ENCODE data around the gene BRAT1.

DNA sequence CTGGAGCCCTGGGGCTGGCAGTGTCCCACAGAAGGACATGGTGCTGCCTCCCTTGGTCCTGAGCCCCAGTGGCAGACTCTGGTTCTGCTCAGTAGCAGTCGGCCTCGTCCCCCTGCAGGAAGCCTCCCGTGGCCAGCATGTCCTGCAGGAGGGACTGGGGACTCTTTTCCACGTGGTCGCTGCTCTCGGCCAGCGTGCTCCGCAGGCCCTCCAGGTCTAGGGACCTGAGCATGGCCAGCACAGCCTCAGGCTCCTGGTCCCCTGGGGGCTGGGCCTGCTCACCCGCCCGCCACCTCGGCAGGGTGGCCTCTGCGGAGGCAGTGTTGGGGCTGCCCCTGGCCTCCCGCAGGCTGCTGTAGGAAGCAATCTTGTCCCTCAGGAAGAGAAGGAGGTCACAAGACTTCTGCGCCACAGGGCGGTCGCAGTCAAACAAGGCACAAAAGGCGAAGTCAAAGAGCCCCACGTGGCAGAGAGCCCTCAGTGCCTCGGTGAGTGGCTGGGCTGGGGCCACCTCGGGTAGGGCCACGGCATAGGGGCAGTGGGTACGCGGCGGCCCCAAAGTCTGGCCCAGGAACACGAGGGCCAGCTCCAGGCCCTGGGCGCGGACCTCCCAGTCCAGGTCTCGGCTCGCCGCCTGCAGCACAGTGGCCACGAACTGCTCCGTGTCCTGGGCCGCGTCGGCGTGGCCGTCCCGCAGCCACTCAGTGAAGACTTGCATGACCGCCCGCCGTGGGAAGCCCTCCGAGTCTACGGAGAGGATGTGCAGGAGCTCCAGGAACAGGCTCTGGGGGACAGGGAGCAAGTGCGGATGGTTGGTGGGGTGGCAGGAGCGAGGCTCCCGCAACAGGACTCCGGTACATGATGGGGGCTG is 17.1 kb downstream of the BRAT1 start:
- TF ChIP-seq CTCF (conservative IDR thresholded peaks at IDR 0.05) (no peak), ZFX (IDR thresholded peaks at IDR 0.05) (no peak)
